Measurements from ENCODE around the gene SLC41A2.

DNA sequence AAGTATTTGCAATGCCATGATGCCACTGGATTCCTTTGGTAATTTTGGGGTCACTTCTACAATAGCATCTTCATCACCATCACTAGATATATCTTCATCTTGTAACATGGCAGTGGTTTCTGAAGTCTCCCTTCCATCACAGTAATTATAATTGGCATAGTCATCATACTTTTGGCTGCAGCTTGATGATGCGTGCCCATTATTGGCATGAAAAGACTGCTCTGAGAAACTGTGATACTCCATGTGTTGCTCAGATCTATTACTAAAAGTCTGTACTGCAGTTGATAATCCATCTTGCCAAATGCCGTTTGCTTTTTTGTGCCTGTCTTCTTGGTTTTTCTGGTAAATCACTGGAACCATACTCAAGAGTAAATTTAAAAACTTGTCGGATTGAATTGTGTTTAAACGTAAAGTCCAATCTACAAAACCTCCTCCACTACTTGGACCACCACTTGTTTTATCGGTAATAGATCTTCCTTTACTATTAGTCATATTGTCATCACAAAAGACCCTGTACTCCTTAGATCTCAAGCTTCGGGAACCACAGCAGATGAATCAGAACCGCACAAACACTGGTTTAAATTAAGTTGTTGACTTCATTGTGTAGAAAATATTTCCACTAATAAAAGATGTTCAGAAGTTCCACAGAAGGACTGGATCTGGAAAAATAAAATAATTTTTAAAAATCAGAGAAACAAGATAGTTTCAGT, 29.9 kb downstream of the SLC41A2 start:
- no peak for TF ChIP-seq CTCF (IDR thresholded peaks at IDR 0.05)
- TF ChIP-seq POLR2A (IDR thresholded peaks at IDR 0.05), result no peak

Data from testis (tissue), 2 donors.